ENCODE results near the gene SH2D3A.

The SH2D3A gene

DNA sequence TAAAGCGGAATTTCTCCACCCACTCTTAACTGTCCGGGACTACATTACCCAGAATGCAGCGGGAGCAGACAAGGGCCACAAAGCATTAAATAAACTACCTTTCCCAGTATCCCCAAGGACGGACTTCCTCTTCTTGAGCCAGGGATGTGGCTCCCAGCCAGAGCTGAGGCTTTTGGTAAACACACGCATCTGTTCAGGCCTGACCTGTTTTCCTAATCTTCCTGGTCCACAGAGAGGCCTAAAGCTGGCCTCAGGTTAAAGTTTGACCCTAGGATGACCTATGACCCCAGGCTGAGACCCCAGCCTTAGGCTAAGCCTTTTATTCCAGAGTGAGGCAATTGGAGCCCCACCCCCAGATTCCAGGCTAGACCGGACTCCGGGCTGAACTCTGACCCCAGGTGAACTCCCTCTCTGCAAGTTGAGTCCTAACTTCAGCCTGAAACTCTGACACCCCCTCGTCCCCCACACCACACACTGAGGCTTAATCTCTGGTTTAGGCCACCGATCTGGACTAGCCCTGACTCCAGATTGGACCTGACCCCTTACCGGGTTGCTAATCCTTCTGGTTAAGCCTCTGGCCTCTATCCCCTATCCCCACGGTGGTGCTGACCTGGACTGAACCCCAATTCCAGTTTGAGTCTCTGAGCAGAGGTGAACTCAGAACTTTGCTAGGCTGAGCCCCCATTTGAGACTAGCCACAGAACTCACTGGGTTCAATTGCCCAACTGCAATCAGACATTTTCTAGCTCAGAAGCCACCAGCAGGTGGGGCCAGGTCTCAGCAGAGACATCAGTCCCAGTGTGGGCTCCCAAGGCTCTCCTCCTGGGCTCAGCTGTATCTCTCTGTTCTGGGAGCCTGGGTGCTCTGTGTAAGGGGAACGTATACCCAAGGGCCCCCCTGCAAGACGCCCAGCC lies 29.1 kb downstream of the SH2D3A start:
- peak; percentile 75 for DNase-seq (ENCODE audit: low spot score)

GRCh38 chr19:6737284-6737872 lies 29.9 kb downstream of the SH2D3A start, which contains the start of gene GPR108:
Gene GPR108 (minus strand): TSS chr19:6737580. CDS start chr19:6737576, 4 bp downstream.
- peak; percentile 100 for DNase-seq (ENCODE audit: low spot score)

DNA sequence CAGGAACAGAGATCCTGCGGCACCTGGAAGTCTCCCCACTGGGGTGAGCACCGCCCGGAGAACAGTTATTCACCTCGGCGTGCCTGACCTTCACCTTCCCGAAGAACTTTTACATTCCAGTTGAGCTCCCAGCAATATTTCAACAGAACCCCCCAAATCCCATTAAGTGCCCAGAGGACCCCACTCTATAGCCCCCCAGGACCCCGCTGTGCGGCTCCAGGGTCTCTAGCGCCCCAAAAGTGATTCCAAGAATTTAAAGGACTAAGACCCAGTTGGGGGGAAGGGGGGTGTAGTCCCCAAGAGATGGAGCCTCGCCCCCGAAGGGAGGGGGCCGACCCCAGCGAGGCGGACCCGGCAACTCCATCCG lies 30.3 kb downstream of the SH2D3A start:
- no peak for DNase-seq (ENCODE audit: low spot score)

DNA sequence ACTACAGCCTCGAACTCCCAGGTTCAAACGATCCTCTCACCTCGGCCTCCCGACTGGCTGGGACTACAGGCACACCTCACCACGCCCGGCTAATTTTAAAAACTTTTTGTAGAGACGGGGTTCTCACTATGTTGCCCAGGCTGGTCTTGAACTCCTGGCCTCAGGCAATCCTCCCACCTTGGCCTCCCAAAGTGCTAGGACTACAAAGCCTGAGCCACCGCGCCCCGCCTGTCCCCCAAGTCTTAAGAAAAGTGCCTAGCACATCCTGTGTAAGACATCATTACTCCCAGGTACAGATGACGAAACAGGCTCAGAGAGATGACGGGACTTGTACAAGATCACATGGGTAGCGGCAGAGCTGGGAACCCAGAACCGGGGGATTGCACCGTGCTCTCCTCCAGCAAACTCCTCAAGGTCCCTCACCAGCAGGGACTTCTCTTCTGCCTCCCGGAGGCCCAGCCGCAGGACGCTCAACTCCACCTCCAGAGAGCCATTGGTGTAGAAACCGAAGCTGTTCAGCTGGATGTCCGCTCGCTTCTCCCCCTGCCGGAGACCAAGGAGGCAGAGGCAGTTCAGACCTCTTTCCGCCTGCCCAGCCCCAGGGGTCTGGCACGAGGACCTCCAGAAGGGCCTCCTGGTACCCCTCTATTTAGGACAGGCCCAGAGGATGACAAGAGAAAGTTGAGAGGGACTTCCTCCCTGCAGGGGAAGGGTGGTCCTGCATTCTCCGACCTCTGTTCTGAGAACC lies 30.9 kb downstream of the SH2D3A start:
- DNase-seq (ENCODE audit: low spot score), result peak; percentile 83

GRCh38 chr19:6735181-6735911 lies 31.9 kb downstream of the SH2D3A start:
- no peak for DNase-seq (ENCODE audit: low spot score)

DNA sequence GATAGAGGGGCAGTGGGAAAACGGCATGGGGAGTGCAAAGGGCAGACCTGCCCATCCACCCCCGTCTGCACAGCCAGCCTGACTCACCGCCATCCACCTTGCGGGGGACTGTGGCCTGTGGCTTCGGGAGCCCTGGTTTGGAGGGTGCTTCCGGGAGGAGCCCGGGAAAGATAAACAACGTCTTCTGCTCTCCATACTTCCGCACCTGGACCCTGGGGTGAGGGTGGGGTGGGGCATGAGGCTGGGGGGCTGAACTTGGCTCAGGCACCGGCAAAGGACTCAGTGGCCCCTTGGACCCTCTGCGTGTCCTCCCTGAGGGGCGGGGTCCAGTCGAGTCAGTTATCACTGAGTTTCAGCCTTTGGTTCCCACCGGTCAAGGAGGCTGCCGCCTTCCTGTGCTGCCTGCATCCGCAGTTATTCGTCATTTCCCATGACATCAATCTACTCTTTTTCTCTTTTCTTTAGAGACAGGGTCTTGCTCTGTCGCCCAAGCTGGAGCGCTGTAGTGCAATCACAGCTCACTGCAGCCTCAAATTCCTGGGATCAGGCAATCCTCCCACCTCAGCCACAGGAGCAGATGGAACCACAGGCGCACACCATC lies 33.0 kb downstream of the SH2D3A start:
- DNase-seq (ENCODE audit: low spot score), result no peak

GRCh38 chr19:6733338-6734095 lies 33.7 kb downstream of the SH2D3A start:
- no peak for DNase-seq (ENCODE audit: low spot score)

GRCh38 chr19:6732803-6733337 lies 34.4 kb downstream of the SH2D3A start:
- DNase-seq (ENCODE audit: low spot score), result no peak

GRCh38 chr19:6731822-6732221 lies 35.4 kb downstream of the SH2D3A start:
- no peak for DNase-seq (ENCODE audit: low spot score)

- DNase-seq (ENCODE audit: low spot score), result no peak
These were observed 36.1 kb downstream of the SH2D3A start for GRCh38 chr19:6730941-6731670.

DNA sequence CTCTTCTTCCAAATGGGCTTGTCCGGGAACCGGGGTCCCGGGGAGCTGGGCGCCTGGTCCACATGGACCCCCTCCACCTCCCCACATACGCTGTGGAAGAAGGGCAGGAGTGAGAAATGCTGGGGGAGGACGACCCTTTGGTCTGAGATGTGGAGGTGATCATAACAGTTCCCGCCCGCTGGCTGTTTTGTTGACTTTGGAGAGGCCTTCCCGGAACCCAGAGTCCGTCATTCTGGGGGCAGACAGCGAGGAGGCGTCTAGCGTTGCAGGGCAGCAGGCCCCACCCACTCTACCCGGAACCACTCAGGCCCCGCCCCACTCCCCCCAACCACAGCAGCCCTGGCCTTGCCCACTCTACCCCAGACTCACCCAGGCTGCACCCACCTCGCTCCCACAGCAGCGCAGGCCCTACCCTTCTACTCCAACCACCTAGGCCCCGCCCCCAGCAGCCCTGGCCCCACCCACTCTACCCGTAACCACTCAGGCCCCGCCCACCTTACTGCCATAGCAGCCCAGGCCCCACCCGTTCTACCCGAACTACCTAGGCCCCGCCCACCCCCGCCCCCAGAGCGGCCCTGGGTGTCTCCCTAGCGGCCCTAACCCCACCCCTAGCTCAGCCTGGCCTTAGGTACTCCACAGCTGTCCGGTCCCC lies 37.0 kb downstream of the SH2D3A start:
- no peak for DNase-seq (ENCODE audit: low spot score)

DNA sequence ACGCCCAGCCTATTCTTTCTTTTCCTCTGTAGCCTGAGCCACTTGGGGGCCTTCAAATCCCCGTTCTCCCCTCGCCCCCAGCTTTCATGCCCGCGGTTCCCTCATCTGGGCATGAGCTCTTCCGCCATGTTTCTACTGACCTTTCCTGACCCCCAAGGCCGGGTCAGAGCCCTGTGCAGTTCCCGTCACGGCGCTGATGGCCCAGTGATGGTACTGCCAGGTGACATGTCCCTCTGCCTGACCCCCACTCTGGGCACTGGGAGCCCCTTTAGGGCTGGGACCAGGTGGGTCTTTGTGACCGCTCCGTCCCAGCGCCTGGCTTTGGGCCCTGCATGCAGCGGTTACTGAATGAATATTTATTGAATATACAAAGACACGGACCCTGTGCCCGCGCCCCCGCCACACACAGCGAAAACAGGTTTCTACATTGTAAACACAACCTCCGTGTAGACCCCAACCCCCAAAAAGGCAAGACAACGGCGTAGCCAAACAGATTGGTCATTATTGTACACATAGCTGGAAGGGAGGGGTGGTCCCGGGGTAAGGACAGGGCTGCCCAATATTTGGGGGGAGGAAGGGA lies 37.6 kb downstream of the SH2D3A start:
- DNase-seq (ENCODE audit: low spot score), result no peak

DNA sequence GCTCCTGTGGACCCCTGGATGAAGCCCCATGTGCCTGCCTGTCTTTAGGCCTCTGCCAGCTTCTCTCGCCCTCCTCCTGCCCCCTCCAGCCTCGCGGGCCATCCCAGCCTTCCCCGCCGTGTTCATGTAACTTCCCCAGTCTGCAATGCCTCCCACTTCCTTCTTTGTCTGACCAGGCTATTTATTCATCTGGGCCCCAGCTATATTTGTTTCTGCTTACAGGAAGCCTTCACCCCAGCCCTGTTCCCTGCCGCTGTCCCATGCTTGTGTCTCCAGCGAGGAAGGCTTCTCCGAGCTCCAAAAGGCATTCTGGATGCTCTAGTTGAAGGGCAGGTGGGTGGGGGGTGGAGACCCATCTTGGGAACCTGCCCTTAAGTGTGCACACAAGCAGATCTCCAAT lies 38.9 kb downstream of the SH2D3A start:
- no peak for DNase-seq (ENCODE audit: low spot score)

GRCh38 chr19:6725513-6726231 lies 41.6 kb downstream of the SH2D3A start:
- DNase-seq (ENCODE audit: low spot score), result no peak

DNA sequence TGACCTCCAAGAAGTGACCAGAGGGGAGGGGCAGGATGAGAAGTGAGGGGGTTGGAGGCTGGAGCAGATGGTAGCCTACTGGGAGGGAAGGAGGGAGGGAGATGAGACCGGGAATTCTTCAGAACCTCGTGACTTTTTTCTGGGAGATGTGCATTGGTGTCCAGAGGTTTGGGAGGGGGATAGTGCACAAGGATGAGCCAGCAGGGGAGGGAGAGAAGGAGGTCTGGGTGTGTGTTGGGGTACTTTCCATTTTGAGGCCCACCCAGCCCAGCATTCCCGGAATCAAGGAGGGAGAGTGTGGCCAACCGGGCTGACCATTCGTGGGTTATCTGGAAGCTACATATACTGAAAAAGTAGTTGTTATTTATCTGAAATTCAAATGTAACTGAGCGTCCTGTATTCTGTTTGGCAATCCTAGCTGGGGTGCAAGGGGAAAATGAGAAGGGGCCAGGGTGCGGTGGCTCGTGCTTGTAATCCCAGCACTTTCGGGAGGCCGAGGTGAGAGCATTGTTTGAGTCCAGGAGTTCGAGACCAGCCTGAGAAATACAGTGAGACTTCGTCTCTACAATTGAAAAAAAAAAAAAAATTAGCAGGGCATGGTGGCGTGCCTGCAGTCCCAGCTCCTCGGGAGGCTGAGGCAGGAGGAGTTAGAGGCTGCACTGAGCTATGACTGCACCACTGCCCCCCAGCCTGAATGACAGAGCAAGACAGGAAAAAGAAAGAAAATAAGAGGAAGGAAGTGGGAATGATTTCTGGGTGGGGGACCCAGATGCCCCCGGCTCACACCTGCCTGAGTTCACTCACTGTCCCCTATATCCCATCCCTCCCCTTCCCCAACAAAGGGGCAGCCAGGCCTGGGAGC lies 42.4 kb downstream of the SH2D3A start:
- no peak for DNase-seq (ENCODE audit: low spot score)

- no peak for DNase-seq (ENCODE audit: low spot score)
These were observed 43.5 kb downstream of the SH2D3A start for GRCh38 chr19:6723738-6724137.

DNA sequence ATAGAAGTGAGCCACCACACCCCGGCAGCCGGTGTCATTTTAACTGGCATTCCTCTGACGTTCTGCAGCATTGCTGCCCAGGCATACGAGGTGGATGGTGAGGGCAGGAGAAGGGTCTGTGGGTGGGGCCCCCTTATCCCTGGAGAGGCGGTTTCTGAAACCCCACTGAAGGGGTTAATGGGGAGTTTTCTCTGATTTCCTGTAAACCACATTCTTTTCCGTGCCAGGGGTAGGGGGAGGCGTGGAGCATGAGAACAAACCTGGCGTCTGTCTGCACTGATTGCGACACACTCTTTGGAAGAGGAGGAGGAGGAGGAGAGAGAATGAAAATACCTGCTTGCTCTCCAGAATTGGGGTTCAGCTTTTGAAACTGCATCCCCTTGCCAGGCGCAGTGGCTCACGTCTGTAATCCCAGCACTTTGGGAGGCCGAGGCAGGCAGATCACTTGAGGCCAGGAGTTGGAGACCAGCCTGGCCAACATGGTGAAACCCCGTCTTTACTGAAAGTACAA lies 44.1 kb downstream of the SH2D3A start:
- DNase-seq (ENCODE audit: low spot score), result no peak
